ENCODE measurements around the gene SLC19A3. TPM values are rescaled to one million over a fixed set of nuclear protein-coding genes. Genes with fewer than 3 reads are reported as not detected.

Gene SLC19A3
- total RNA-seq, 2 donors from 2014 or later, result not detected

DNA sequence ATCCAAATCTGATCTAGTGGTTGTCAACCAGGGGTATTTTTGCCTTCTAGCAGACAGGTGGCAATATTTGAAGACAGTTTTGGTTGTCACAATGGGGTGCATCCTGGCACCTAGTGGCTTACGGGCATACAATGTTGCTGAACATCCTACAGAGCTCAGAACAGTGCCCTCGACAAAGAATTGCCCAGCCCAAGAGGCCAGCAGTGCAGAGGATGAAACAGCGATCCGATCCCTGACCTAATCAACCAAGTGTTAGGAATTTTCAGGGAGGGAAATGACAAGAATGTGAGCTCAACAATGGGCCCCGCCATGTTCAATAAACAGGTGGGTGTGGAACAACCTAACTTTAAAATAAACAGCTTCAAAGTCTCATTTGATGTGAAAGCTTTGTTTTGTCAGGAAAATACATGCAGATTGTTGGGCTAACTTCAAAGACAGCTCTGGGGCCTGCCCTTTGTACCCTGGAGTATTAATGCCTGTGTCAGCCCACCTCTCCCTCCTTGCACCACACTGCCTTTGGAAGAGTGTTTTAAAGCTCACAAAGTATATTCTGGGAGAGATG, 73.8 kb downstream of the SLC19A3 start:
- ATAC-seq (replicated peaks in 1 of 2) (no peak), DNase-seq (no peak)
- Mint-ChIP-seq H3K4me1 (ENCODE audit: low read depth) (no peaks in the 10 kb centered on the region), H3K27me3 (ENCODE audit: low read depth) (peaks cover 12% of the 10 kb centered on the region), H3K27ac (no peak overlapping the region), H3K9me3 (no peaks in the 10 kb centered on the region), H3K4me3 (no peak overlapping the region), H3K36me3 (ENCODE audit: insufficient read depth in 2 of 2) (no peaks in the 10 kb centered on the region)

DNA sequence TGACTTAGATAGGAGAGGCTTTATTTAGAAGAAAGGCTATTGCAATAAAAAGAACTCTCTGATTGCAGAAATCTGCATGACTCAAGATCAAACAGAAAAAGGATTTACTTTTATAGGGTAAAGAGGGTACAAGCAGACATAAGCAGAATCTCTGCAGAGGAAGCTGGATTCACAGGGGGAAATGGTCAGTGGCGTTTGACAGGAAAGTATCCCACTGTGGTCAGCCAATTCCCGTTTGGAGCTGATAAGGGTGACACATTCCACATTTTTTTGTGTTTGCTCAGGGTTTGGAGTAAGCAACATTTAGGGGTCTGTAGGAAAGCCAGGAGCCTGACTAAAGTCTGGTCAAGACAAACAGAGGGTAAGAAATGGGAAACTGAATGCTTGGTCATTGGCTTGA, 75.2 kb downstream of the SLC19A3 start:
- DNase-seq, result no peak
- no peak for ATAC-seq (replicated peaks in 1 of 2)
- Mint-ChIP-seq H3K9me3 (no peaks in the 10 kb centered on the region), H3K4me1 (ENCODE audit: low read depth) (no peaks in the 10 kb centered on the region), H3K36me3 (ENCODE audit: insufficient read depth in 2 of 2) (no peaks in the 10 kb centered on the region), H3K27me3 (ENCODE audit: low read depth) (peaks cover 2% of the 10 kb centered on the region), H3K4me3 (no peak overlapping the region), H3K27ac (no peak overlapping the region)

DNA sequence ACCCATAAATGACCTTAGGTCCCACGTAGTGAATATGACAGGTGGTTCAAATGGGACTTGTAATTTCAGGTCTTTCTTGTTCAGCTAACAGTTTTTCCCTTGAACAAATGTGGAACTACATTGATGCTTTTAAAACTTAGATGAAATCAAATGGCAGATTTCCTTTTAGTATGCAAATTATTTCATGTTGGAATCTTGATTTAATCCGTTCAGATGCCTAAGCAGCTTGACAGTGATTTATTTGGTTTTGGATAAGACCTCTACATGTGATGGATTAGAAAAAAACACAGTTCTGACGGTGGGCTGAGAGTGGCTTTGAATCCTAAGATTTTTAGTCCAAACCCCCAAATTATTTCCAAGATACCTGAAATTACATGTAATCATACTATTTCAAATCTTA, 83.6 kb downstream of the SLC19A3 start:
- ATAC-seq (replicated peaks in 1 of 2) (no peak), DNase-seq (no peak)
- Mint-ChIP-seq H3K36me3 (ENCODE audit: insufficient read depth in 2 of 2) (no peaks in the 10 kb centered on the region), H3K4me1 (ENCODE audit: low read depth) (no peaks in the 10 kb centered on the region), H3K9me3 (no peaks in the 10 kb centered on the region), H3K27ac (no peak overlapping the region), H3K4me3 (no peak overlapping the region), H3K27me3 (ENCODE audit: low read depth) (peaks cover 31% of the 10 kb centered on the region)

Other genes with a start within 250 kb of the SLC19A3 start
- 100 to 1,000 TPM in 1 of 2 donors, 10 to 100 TPM in 1; 98.2 to 131 TPM for gene AGFG1, start 245.9 kb downstream of the SLC19A3 start, total RNA-seq
- not detected for gene SCYGR2, start 119.1 kb downstream of the SLC19A3 start, total RNA-seq
- not detected for gene SCYGR3, start 103.2 kb downstream of the SLC19A3 start, total RNA-seq
- not detected for gene SCYGR4, start 100.5 kb downstream of the SLC19A3 start, total RNA-seq
- not detected for gene SCYGR5, start 51.2 kb downstream of the SLC19A3 start, total RNA-seq
- gene SCYGR6, start 6.7 kb upstream of the SLC19A3 start, total RNA-seq, result not detected
- gene SCYGR7, start 10.3 kb upstream of the SLC19A3 start, total RNA-seq, result not detected
- gene SCYGR8, start 27.9 kb upstream of the SLC19A3 start, total RNA-seq, result not detected
- gene CCL20, start 95.8 kb upstream of the SLC19A3 start, total RNA-seq, result 10 to 100 TPM in 1 of 2 donors, 1 to 10 TPM in 1; 1.4 to 21.9 TPM
- gene DAW1, start 153.6 kb upstream of the SLC19A3 start, total RNA-seq, result not detected